Neural cell (in vitro differentiated cells): ENCODE results near the gene LRMDA. TPM values are rescaled to one million over a fixed set of nuclear protein-coding genes. Genes with fewer than 3 reads are reported as not detected.

Experiments used
- H2AFZ ChIP-seq: fragments of 200-600, 300-800 bp; sonication (generic), shearing (Covaris generic); 2 replicates; pipeline ENCODE4 v1.6.0; 2014; ENCODE audit warnings: low read depth, mild to moderate bottlenecking, antibody characterized with exemption, low read length, moderate library complexity
- H3F3A ChIP-seq: fragments of 200-600 bp; shearing (Covaris generic); 2 replicates; pipeline ENCODE4 v1.6.1; 2016; ENCODE audit warnings: mild to moderate bottlenecking, moderate library complexity, mixed read lengths, antibody characterized with exemption, low read length; ENCODE audit not compliant: insufficient read depth, poor library complexity, severe bottlenecking
- H3K27ac ChIP-seq: fragments of 200-600, 300-800 bp; sonication (generic), shearing (Covaris generic); 2 replicates; pipeline ENCODE4 v1.5.1; 2014; ENCODE audit warnings: mild to moderate bottlenecking, low read length, moderate library complexity
- H3K27me3 ChIP-seq: fragments of 300-800, 200-600 bp; sonication (generic), shearing (Covaris generic); 2 replicates; pipeline ENCODE4 v1.6.0; 2014; ENCODE audit warnings: mild to moderate bottlenecking, low read depth, low read length, moderate library complexity; ENCODE audit not compliant: insufficient read depth
- H3K36me3 ChIP-seq: fragments of 300-800, 200-600 bp; sonication (generic), shearing (Covaris generic); 2 replicates; pipeline ENCODE4 v1.5.1; 2014; ENCODE audit warnings: mild to moderate bottlenecking, antibody characterized with exemption, low read length, moderate library complexity; ENCODE audit not compliant: insufficient read depth
- H3K4me2 ChIP-seq: fragments of 300-800, 200-600 bp; sonication (generic), shearing (Covaris generic); 2 replicates; pipeline ENCODE4 v1.6.0; 2014; ENCODE audit warnings: mild to moderate bottlenecking, low read length
- H3K4me3 ChIP-seq: fragments of 300-800, 200-600 bp; sonication (generic), shearing (Covaris generic); 2 replicates; pipeline ENCODE4 v1.5.1; 2014; ENCODE audit warnings: mild to moderate bottlenecking, low read length, moderate library complexity
- H3K79me2 ChIP-seq: fragments of 200-600 bp; shearing (Covaris generic); replicated peaks from 2 replicates; pipeline ENCODE4 v1.6.0; 2014; ENCODE audit warnings: mild to moderate bottlenecking, low read length, moderate library complexity; ENCODE audit not compliant: insufficient read depth
- H3K9ac ChIP-seq: fragments of 300-800, 200-600 bp; sonication (generic), shearing (Covaris generic); 2 replicates; pipeline ENCODE4 v1.6.1; 2016; ENCODE audit warnings: mild to moderate bottlenecking, low read length, mixed read lengths
- H3K9me2 ChIP-seq: fragments of 200-600 bp; shearing (Covaris generic); 2 replicates; pipeline ENCODE4 v1.6.1; 2016; ENCODE audit warnings: mild to moderate bottlenecking, low read length, mixed read lengths; ENCODE audit not compliant: insufficient read depth
- H3K9me3 ChIP-seq: fragments of 200-600, 300-800 bp; sonication (generic), shearing (Covaris generic); 2 replicates; pipeline ENCODE4 v1.6.1; 2016; ENCODE audit warnings: mild to moderate bottlenecking, mixed run types, low read length, moderate library complexity, mixed read lengths
- H4K20me1 ChIP-seq: fragments of 200-600 bp; shearing (Covaris generic); 2 replicates; pipeline ENCODE4 v1.6.1; 2016; ENCODE audit warnings: mild to moderate bottlenecking, mixed run types; ENCODE audit not compliant: insufficient read depth
- EP300 ChIP-seq: fragments of 450-650 bp; conservative IDR thresholded peaks from 2 replicates; pipeline ENCODE4 v1.6.1; 2014; ENCODE audit warnings: antibody characterized with exemption, mild to moderate bottlenecking, moderate library complexity; ENCODE audit not compliant: poor library complexity, severe bottlenecking
- EZH2 ChIP-seq: fragments of 200-600, 300-800 bp; shearing (Covaris generic), sonication (generic); IDR thresholded peaks from 2 replicates; pipeline ENCODE4 v1.6.1; 2014; ENCODE audit warnings: antibody characterized with exemption, low read length, borderline replicate concordance, mild to moderate bottlenecking; ENCODE audit not compliant: insufficient read depth, poor library complexity, severe bottlenecking
- MXI1 ChIP-seq: fragments of 450-650 bp; conservative IDR thresholded peaks from 2 replicates; pipeline ENCODE4 v1.6.1; 2014; ENCODE audit warnings: antibody characterized with exemption, mild to moderate bottlenecking; ENCODE audit not compliant: poor library complexity, severe bottlenecking
- POLR2AphosphoS5 ChIP-seq: IDR thresholded peaks from 2 replicates; pipeline ENCODE4 v1.6.1; 2012
- RAD21 ChIP-seq: fragments of 450-650 bp; conservative IDR thresholded peaks from 2 replicates; pipeline ENCODE4 v1.6.1; 2014; ENCODE audit warnings: antibody characterized with exemption, mild to moderate bottlenecking, moderate library complexity
- SMC3 ChIP-seq: fragments of 450-650 bp; conservative IDR thresholded peaks from 2 replicates; pipeline ENCODE4 v1.6.1; 2014; ENCODE audit warnings: antibody characterized with exemption, mild to moderate bottlenecking, moderate library complexity; ENCODE audit not compliant: poor library complexity
- TAF1 ChIP-seq: IDR thresholded peaks from 2 replicates; pipeline ENCODE4 v1.6.1; 2012; ENCODE audit warnings: low read depth
- polyA plus RNA-seq: library from polyadenylated mRNA; depleted of rRNA; stranded (reverse); fragments of >200 nt; gene quantifications from 2 replicates; pipeline ENCODE4 v1.2.3, GENCODE V29; 2014
- TF ChIP-seq, protein P1 (sequence below): IDR thresholded peaks from 2 replicates; pipeline ENCODE4 v1.6.1; 2012; ENCODE audit warnings: borderline replicate concordance
- TF ChIP-seq, protein P2 (sequence below): fragments of 450-650 bp; IDR thresholded peaks from 2 replicates; pipeline ENCODE4 v1.5.1; 2014; ENCODE audit warnings: antibody characterized with exemption, mild to moderate bottlenecking, moderate library complexity; ENCODE audit not compliant: poor library complexity, severe bottlenecking

LRMDA gene
- polyA plus RNA-seq, 1 donor from 2014 or later = 5.6 TPM

GRCh38 chr10:75446508-75446907, 15.1 kb downstream of the LRMDA start:
- Histone ChIP-seq H3K9ac (no peak overlapping the region), H3K9me2 (no peaks in the 10 kb centered on the region), H3K4me2 (no peak overlapping the region), H4K20me1 (no peaks in the 10 kb centered on the region), H2AFZ (no peak overlapping the region), H3K9me3 (no peaks in the 10 kb centered on the region), H3K4me3 (no peak overlapping the region), H3K27me3 (no peaks in the 10 kb centered on the region), H3K27ac (no peak overlapping the region), H3K36me3 (no peaks in the 10 kb centered on the region), H3F3A (peaks cover 9% of the 10 kb centered on the region), H3K79me2 (no peaks in the 10 kb centered on the region)
- no peak for TF ChIP-seq POLR2AphosphoS5
- no peak for TF ChIP-seq EP300
- TF ChIP-seq, protein P1, sequence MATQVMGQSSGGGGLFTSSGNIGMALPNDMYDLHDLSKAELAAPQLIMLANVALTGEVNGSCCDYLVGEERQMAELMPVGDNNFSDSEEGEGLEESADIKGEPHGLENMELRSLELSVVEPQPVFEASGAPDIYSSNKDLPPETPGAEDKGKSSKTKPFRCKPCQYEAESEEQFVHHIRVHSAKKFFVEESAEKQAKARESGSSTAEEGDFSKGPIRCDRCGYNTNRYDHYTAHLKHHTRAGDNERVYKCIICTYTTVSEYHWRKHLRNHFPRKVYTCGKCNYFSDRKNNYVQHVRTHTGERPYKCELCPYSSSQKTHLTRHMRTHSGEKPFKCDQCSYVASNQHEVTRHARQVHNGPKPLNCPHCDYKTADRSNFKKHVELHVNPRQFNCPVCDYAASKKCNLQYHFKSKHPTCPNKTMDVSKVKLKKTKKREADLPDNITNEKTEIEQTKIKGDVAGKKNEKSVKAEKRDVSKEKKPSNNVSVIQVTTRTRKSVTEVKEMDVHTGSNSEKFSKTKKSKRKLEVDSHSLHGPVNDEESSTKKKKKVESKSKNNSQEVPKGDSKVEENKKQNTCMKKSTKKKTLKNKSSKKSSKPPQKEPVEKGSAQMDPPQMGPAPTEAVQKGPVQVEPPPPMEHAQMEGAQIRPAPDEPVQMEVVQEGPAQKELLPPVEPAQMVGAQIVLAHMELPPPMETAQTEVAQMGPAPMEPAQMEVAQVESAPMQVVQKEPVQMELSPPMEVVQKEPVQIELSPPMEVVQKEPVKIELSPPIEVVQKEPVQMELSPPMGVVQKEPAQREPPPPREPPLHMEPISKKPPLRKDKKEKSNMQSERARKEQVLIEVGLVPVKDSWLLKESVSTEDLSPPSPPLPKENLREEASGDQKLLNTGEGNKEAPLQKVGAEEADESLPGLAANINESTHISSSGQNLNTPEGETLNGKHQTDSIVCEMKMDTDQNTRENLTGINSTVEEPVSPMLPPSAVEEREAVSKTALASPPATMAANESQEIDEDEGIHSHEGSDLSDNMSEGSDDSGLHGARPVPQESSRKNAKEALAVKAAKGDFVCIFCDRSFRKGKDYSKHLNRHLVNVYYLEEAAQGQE = no peak
- no peak for TF ChIP-seq SMC3
- TF ChIP-seq TAF1 = no peak
- TF ChIP-seq, protein P2, sequence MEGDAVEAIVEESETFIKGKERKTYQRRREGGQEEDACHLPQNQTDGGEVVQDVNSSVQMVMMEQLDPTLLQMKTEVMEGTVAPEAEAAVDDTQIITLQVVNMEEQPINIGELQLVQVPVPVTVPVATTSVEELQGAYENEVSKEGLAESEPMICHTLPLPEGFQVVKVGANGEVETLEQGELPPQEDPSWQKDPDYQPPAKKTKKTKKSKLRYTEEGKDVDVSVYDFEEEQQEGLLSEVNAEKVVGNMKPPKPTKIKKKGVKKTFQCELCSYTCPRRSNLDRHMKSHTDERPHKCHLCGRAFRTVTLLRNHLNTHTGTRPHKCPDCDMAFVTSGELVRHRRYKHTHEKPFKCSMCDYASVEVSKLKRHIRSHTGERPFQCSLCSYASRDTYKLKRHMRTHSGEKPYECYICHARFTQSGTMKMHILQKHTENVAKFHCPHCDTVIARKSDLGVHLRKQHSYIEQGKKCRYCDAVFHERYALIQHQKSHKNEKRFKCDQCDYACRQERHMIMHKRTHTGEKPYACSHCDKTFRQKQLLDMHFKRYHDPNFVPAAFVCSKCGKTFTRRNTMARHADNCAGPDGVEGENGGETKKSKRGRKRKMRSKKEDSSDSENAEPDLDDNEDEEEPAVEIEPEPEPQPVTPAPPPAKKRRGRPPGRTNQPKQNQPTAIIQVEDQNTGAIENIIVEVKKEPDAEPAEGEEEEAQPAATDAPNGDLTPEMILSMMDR = no peak
- TF ChIP-seq RAD21 = no peak
- TF ChIP-seq MXI1 = no peak
- TF ChIP-seq EZH2 = no peak

GRCh38 chr10:75448166-75448565, 16.7 kb downstream of the LRMDA start:
- Histone ChIP-seq H3K36me3 (no peaks in the 10 kb centered on the region), H2AFZ (no peak overlapping the region), H3K9me2 (no peaks in the 10 kb centered on the region), H3K4me2 (no peak overlapping the region), H3K79me2 (no peaks in the 10 kb centered on the region), H3F3A (peaks cover 20% of the 10 kb centered on the region), H3K9ac (no peak overlapping the region), H4K20me1 (no peaks in the 10 kb centered on the region), H3K27ac (peak overlapping the region; percentile 3), H3K9me3 (no peaks in the 10 kb centered on the region), H3K4me3 (no peak overlapping the region), H3K27me3 (no peaks in the 10 kb centered on the region)
- TF ChIP-seq EZH2 = no peak
- TF ChIP-seq, protein P1 = no peak
- no peak for TF ChIP-seq POLR2AphosphoS5
- no peak for TF ChIP-seq TAF1
- TF ChIP-seq RAD21 = no peak
- no peak for TF ChIP-seq SMC3
- TF ChIP-seq MXI1 = no peak
- TF ChIP-seq, protein P2 = no peak
- TF ChIP-seq EP300 = no peak
